Measurements from ENCODE around the gene ICE2. TPM values are rescaled to one million over a fixed set of nuclear protein-coding genes. Genes with fewer than 3 reads are reported as not detected.

The ICE2 gene
- total RNA-seq, 1 experiment from 2014 or later: 42.3 TPM

GRCh38 chr15:60507596-60508424, 28.9 kb upstream of the ICE2 start:
- POLR2A ChIA-PET: no interaction called here
- Mint-ChIP-seq H3K4me1 (ENCODE audit: low read depth, unreplicated experiment) (peaks cover 13% of the 10 kb centered on the region), H3K9me3 (ENCODE audit: unreplicated experiment) (no peaks in the 10 kb centered on the region), H3K27me3 (ENCODE audit: insufficient read depth, unreplicated experiment) (no peaks in the 10 kb centered on the region), H3K4me3 (ENCODE audit: unreplicated experiment) (no peak overlapping the region), H3K36me3 (ENCODE audit: insufficient read depth, unreplicated experiment) (peaks cover 16% of the 10 kb centered on the region), H3K27ac (ENCODE audit: unreplicated experiment) (no peak overlapping the region)
- Histone ChIP-seq H3K4me1 (peaks cover 4% of the 10 kb centered on the region), H3K4me3 (ENCODE audit: low read depth, low read length) (no peak overlapping the region), H3K27me3 (replicated peaks; ENCODE audit: control insufficient read depth, insufficient read depth, low read length) (no peaks in the 10 kb centered on the region), H3K9me3 (no peaks in the 10 kb centered on the region), H3K36me3 (ENCODE audit: control insufficient read depth, insufficient read depth, low read length) (no peaks in the 10 kb centered on the region)
- TF ChIP-seq CTCF (IDR thresholded peaks at IDR 0.05; ENCODE audit: insufficient read depth in 1 of 2, low read depth in 1 of 2, low read length in 1 of 2, severe bottlenecking in 1 of 2, unreplicated experiment in 1 of 2): peak; percentile 83 to 84
- DNase-seq: peak in 1 of 2 experiments; percentile 60
- no TSS peak for BruUV-seq (replicated peaks)
- intact Hi-C loops (cut with micrococcal nuclease; ENCODE audit: unreplicated experiment): loop anchor here (1.0 to 5.0 kb wide), 3 partner anchors 44 to 409 kb away; no protein-coding TSS in a partner anchor
- CTCF ChIA-PET: interaction anchor here (0.8 to 2.2 kb wide), 6 partner anchors 9 to 409 kb away, joined by 3 to 14 read pairs (median 4); no protein-coding TSS in a partner anchor

GRCh38 chr15:60496853-60497252, 17.9 kb upstream of the ICE2 start:
- H3K9me3 Mint-ChIP-seq (ENCODE audit: unreplicated experiment): no peaks in the 10 kb centered on the region
- TF ChIP-seq CTCF (IDR thresholded peaks at IDR 0.05; ENCODE audit: insufficient read depth in 1 of 2, low read depth in 1 of 2, low read length in 1 of 2, severe bottlenecking in 1 of 2, unreplicated experiment in 1 of 2): no peak
- BruUV-seq (replicated peaks): no TSS peak
- H3K4me1 Mint-ChIP-seq (ENCODE audit: low read depth, unreplicated experiment): peaks cover 7% of the 10 kb centered on the region
- H3K27me3 Mint-ChIP-seq (ENCODE audit: insufficient read depth, unreplicated experiment): no peaks in the 10 kb centered on the region
- intact Hi-C loops (cut with micrococcal nuclease; ENCODE audit: unreplicated experiment): no loop called here
- no peaks in the 10 kb centered on the region for H3K27me3 ChIP-seq (replicated peaks; ENCODE audit: control insufficient read depth, insufficient read depth, low read length)
- ChIA-PET POLR2A (no interaction called here), CTCF (no interaction called here)
- H3K9me3 ChIP-seq: no peaks in the 10 kb centered on the region
- no peak overlapping the region for H3K4me3 Mint-ChIP-seq (ENCODE audit: unreplicated experiment)
- no peak for DNase-seq
- no peak overlapping the region for H3K27ac Mint-ChIP-seq (ENCODE audit: unreplicated experiment)
- 0 out of 2 replicates have a peak, but pooled peaks cover 6% of the 10 kb centered on the region for H3K4me1 ChIP-seq
- no peaks in the 10 kb centered on the region for H3K36me3 ChIP-seq (ENCODE audit: control insufficient read depth, insufficient read depth, low read length)
- no peaks in the 10 kb centered on the region for H3K36me3 Mint-ChIP-seq (ENCODE audit: insufficient read depth, unreplicated experiment)
- H3K4me3 ChIP-seq (ENCODE audit: low read depth, low read length): no peak overlapping the region

GRCh38 chr15:60494108-60494507, 15.2 kb upstream of the ICE2 start:
- Mint-ChIP-seq H3K27me3 (ENCODE audit: insufficient read depth, unreplicated experiment) (no peaks in the 10 kb centered on the region), H3K36me3 (ENCODE audit: insufficient read depth, unreplicated experiment) (no peaks in the 10 kb centered on the region), H3K4me1 (ENCODE audit: low read depth, unreplicated experiment) (peaks cover 7% of the 10 kb centered on the region), H3K4me3 (ENCODE audit: unreplicated experiment) (no peak overlapping the region), H3K27ac (ENCODE audit: unreplicated experiment) (no peak overlapping the region), H3K9me3 (ENCODE audit: unreplicated experiment) (no peaks in the 10 kb centered on the region)
- no TSS peak for BruUV-seq (replicated peaks)
- intact Hi-C loops (cut with micrococcal nuclease; ENCODE audit: unreplicated experiment): no loop called here
- TF ChIP-seq CTCF (IDR thresholded peaks at IDR 0.05; ENCODE audit: insufficient read depth in 1 of 2, low read depth in 1 of 2, low read length in 1 of 2, severe bottlenecking in 1 of 2, unreplicated experiment in 1 of 2): no peak
- no peaks in the 10 kb centered on the region for H3K9me3 ChIP-seq
- H3K4me3 ChIP-seq (ENCODE audit: low read depth, low read length): no peak overlapping the region
- H3K4me1 ChIP-seq: 0 out of 2 replicates have a peak, but pooled peaks cover 6% of the 10 kb centered on the region
- CTCF ChIA-PET: no interaction called here
- no peaks in the 10 kb centered on the region for H3K27me3 ChIP-seq (replicated peaks; ENCODE audit: control insufficient read depth, insufficient read depth, low read length)
- no peaks in the 10 kb centered on the region for H3K36me3 ChIP-seq (ENCODE audit: control insufficient read depth, insufficient read depth, low read length)
- POLR2A ChIA-PET: no interaction called here
- DNase-seq: no peak
